Endothelial cell of umbilical vein (primary cell): ENCODE data around the gene DIDO1.

Experiments used
- EZH2 ChIP-seq: IDR thresholded peaks from 2 replicates; pipeline ENCODE4 v1.6.1; 2012; ENCODE audit warnings: borderline replicate concordance, low read depth, mild to moderate bottlenecking, moderate library complexity, low read length, inconsistent platforms; ENCODE audit not compliant: severe bottlenecking
- FOS ChIP-seq: IDR thresholded peaks from 2 replicates; pipeline ENCODE4 v1.6.1; 2011; ENCODE audit warnings: mild to moderate bottlenecking, low read length, moderate library complexity, borderline replicate concordance; ENCODE audit not compliant: insufficient read depth
- GATA2 ChIP-seq: IDR thresholded peaks from 2 replicates; pipeline ENCODE4 v1.7.0; 2011; ENCODE audit warnings: low read depth, mild to moderate bottlenecking, moderate library complexity, mixed read lengths, low read length; ENCODE audit not compliant: insufficient read length, insufficient read depth
- JUN ChIP-seq: IDR thresholded peaks from 2 replicates; pipeline ENCODE4 v1.6.1; 2011; ENCODE audit warnings: borderline replicate concordance, low read depth; ENCODE audit not compliant: insufficient read length, insufficient read depth
- MYC ChIP-seq: IDR thresholded peaks from one replicate; pipeline ENCODE4 v1.6.1; 2011; ENCODE audit warnings: mild to moderate bottlenecking, low read depth, low read length
- POLR2A ChIP-seq: IDR thresholded peaks from 2 replicates; pipeline ENCODE4 v1.6.1; 2012; ENCODE audit warnings: low read depth, mild to moderate bottlenecking, control low read depth, low read length
- POLR2AphosphoS5 ChIP-seq: IDR thresholded peaks from 2 replicates; pipeline ENCODE4 v1.6.1; 2012; ENCODE audit warnings: low read depth, mild to moderate bottlenecking, control low read depth, low read length, moderate library complexity; ENCODE audit not compliant: insufficient read depth
- TF ChIP-seq, protein P1 (sequence below), 2 donors: IDR thresholded peaks; 1 replicate in 1 of 2; 2 replicates in 1 of 2; pipeline ENCODE4 v1.5.1; 2011; ENCODE audit warnings: low read length in 2 of 2, mild to moderate bottlenecking in 2 of 2, moderate library complexity in 2 of 2, control low read depth in 1 of 2, inconsistent platforms in 1 of 2, low read depth in 1 of 2; ENCODE audit not compliant: insufficient read depth in 1 of 2; ENCODE audit errors: extremely low read depth in 1 of 2
- TF ChIP-seq, protein P2 (sequence below): IDR thresholded peaks from 2 replicates; pipeline ENCODE4 v1.6.1; 2011; ENCODE audit not compliant: insufficient read depth, insufficient read length

GRCh38 chr20:62880935-62881661 is 45.2 kb downstream of the DIDO1 start:
- TF ChIP-seq POLR2A, result no peak
- TF ChIP-seq, protein P1, sequence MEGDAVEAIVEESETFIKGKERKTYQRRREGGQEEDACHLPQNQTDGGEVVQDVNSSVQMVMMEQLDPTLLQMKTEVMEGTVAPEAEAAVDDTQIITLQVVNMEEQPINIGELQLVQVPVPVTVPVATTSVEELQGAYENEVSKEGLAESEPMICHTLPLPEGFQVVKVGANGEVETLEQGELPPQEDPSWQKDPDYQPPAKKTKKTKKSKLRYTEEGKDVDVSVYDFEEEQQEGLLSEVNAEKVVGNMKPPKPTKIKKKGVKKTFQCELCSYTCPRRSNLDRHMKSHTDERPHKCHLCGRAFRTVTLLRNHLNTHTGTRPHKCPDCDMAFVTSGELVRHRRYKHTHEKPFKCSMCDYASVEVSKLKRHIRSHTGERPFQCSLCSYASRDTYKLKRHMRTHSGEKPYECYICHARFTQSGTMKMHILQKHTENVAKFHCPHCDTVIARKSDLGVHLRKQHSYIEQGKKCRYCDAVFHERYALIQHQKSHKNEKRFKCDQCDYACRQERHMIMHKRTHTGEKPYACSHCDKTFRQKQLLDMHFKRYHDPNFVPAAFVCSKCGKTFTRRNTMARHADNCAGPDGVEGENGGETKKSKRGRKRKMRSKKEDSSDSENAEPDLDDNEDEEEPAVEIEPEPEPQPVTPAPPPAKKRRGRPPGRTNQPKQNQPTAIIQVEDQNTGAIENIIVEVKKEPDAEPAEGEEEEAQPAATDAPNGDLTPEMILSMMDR (IDR thresholded peaks at IDR 0.05; ENCODE audit: extremely low read depth in 1 of 2, insufficient read depth in 1 of 2, low read depth in 1 of 2, low read length in 2 of 2), result no peak
- no peak for TF ChIP-seq POLR2AphosphoS5
- TF ChIP-seq EZH2, result no peak
- TF ChIP-seq FOS, result no peak
- TF ChIP-seq MYC, result no peak
- TF ChIP-seq, protein P2, sequence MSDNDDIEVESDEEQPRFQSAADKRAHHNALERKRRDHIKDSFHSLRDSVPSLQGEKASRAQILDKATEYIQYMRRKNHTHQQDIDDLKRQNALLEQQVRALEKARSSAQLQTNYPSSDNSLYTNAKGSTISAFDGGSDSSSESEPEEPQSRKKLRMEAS, result no peak
- no peak for TF ChIP-seq JUN
- TF ChIP-seq GATA2, result no peak
